Dendritic cell treated with granulocyte-macrophage colony-stimulating factor and Interleukin-4, amounts not matched to agents 40 ng/mL and 50 ng/mL, for 4 days (primary cell): ENCODE results near the gene BATF3.
"Not testable (repeated sequence)": the region's sequence is repeated elsewhere in the genome, so short reads cannot be mapped to it uniquely, and the experiment has no call there.

Experiments
- H3K27ac Mint-ChIP-seq: one replicate; pipeline ENCODE4 v1.8.0; 2022; ENCODE audit warnings: mild to moderate bottlenecking, mixed read lengths
- H3K27me3 Mint-ChIP-seq: one replicate; pipeline ENCODE4 v1.8.0; 2022; ENCODE audit warnings: mild to moderate bottlenecking, mixed read lengths
- H3K36me3 Mint-ChIP-seq: one replicate; pipeline ENCODE4 v1.8.0; 2022; ENCODE audit warnings: low read depth, mixed read lengths
- H3K4me1 Mint-ChIP-seq: one replicate; pipeline ENCODE4 v1.8.0; 2022; ENCODE audit warnings: low read depth, mixed read lengths
- H3K4me3 Mint-ChIP-seq: one replicate; pipeline ENCODE4 v1.8.0; 2022; ENCODE audit warnings: mild to moderate bottlenecking, moderate library complexity, mixed read lengths
- H3K9me3 Mint-ChIP-seq: one replicate; pipeline ENCODE4 v1.8.0; 2022; ENCODE audit warnings: mixed read lengths
- intact Hi-C: fragments of 100-400 bp; cut with micrococcal nuclease; formaldehyde crosslinking; loops from one replicate; pipeline ENCODE4 v1.15.0; 2022

The BATF3 gene

GRCh38 chr1:212669600-212669999, 30.0 kb downstream of the BATF3 start:
- Mint-ChIP-seq H3K4me3 (no peak overlapping the region), H3K27ac (peak overlapping the region; percentile 99), H3K9me3 (no peaks in the 10 kb centered on the region), H3K4me1 (peaks cover 84% of the 10 kb centered on the region), H3K36me3 (no peaks in the 10 kb centered on the region), H3K27me3 (no peaks in the 10 kb centered on the region)
- intact Hi-C loops, result loop anchor here (5.0 kb wide), 1 partner anchor 48 kb away; no protein-coding TSS in a partner anchor

GRCh38 chr1:212669102-212669501, 30.5 kb downstream of the BATF3 start:
- no peaks in the 10 kb centered on the region for H3K27me3 Mint-ChIP-seq
- H3K9me3 Mint-ChIP-seq, result no peaks in the 10 kb centered on the region
- H3K27ac Mint-ChIP-seq, result peak overlapping the region; percentile 99
- intact Hi-C loops, result loop anchor here (5.0 kb wide), 1 partner anchor 48 kb away; no protein-coding TSS in a partner anchor
- H3K36me3 Mint-ChIP-seq, result no peaks in the 10 kb centered on the region
- no peak overlapping the region for H3K4me3 Mint-ChIP-seq
- peaks cover 87% of the 10 kb centered on the region for H3K4me1 Mint-ChIP-seq

- Mint-ChIP-seq H3K27ac (peak overlapping the region; percentile 99), H3K4me1 (peaks cover 87% of the 10 kb centered on the region), H3K36me3 (no peaks in the 10 kb centered on the region), H3K4me3 (peak overlapping the region; percentile 39), H3K9me3 (no peaks in the 10 kb centered on the region), H3K27me3 (no peaks in the 10 kb centered on the region)
- intact Hi-C loops, result loop anchor here (5.0 kb wide), 1 partner anchor 49 kb away; no protein-coding TSS in a partner anchor
Measured at GRCh38 chr1:212668477-212668876, 31.2 kb downstream of the BATF3 start.

GRCh38 chr1:212667223-212668139, 32.2 kb downstream of the BATF3 start:
- peak overlapping the region; percentile 99 for H3K27ac Mint-ChIP-seq
- peaks cover 81% of the 10 kb centered on the region for H3K4me1 Mint-ChIP-seq
- H3K36me3 Mint-ChIP-seq, result no peaks in the 10 kb centered on the region
- H3K9me3 Mint-ChIP-seq, result no peaks in the 10 kb centered on the region
- intact Hi-C loops, result loop anchor here (1.0 to 5.0 kb wide), 2 partner anchors 33 to 50 kb away; no protein-coding TSS in a partner anchor
- no peaks in the 10 kb centered on the region for H3K27me3 Mint-ChIP-seq
- peak overlapping the region; percentile 57 for H3K4me3 Mint-ChIP-seq

GRCh38 chr1:212666116-212666775, 33.4 kb downstream of the BATF3 start:
- Mint-ChIP-seq H3K36me3 (peaks cover 2% of the 10 kb centered on the region), H3K4me1 (peaks cover 77% of the 10 kb centered on the region)
- intact Hi-C loops, result loop anchor here (5.0 kb wide), 1 partner anchor 51 kb away; no protein-coding TSS in a partner anchor

GRCh38 chr1:212665241-212666115, 34.2 kb downstream of the BATF3 start:
- Mint-ChIP-seq H3K27me3 (peaks cover 5% of the 10 kb centered on the region), H3K4me3 (peak overlapping the region; percentile 87), H3K36me3 (peaks cover 9% of the 10 kb centered on the region), H3K4me1 (peaks cover 75% of the 10 kb centered on the region), H3K27ac (peak overlapping the region; percentile 99), H3K9me3 (no peaks in the 10 kb centered on the region)
- intact Hi-C loops, result loop anchor here (1.0 to 5.0 kb wide), 2 partner anchors 52 to 117 kb away; no protein-coding TSS in a partner anchor

More at GRCh38 chr1:212666116-212666775, 33.4 kb downstream of the BATF3 start:
- no peak overlapping the region for H3K4me3 Mint-ChIP-seq
- H3K9me3 Mint-ChIP-seq, result no peaks in the 10 kb centered on the region
- peak overlapping the region; percentile 99 for H3K27ac Mint-ChIP-seq
- H3K27me3 Mint-ChIP-seq, result peaks cover under 1% of the 10 kb centered on the region

GRCh38 chr1:212664409-212665199, 35.0 kb downstream of the BATF3 start:
- Mint-ChIP-seq H3K4me3 (peak overlapping the region; percentile 87), H3K27ac (peak overlapping the region; percentile 99), H3K36me3 (peaks cover 18% of the 10 kb centered on the region), H3K9me3 (no peaks in the 10 kb centered on the region), H3K27me3 (peaks cover 5% of the 10 kb centered on the region), H3K4me1 (peaks cover 74% of the 10 kb centered on the region)
- intact Hi-C loops, result loop anchor here (1.0 to 5.0 kb wide), 2 partner anchors 53 to 118 kb away; no protein-coding TSS in a partner anchor

- intact Hi-C loops, H3K9me3 Mint-ChIP-seq: not testable (repeated sequence)
Measured at GRCh38 chr1:212658250-212658649, 41.4 kb downstream of the BATF3 start.

GRCh38 chr1:212656730-212657129, 42.9 kb downstream of the BATF3 start:
- H3K4me1 Mint-ChIP-seq, result peaks cover 27% of the 10 kb centered on the region
- peaks cover 93% of the 10 kb centered on the region for H3K36me3 Mint-ChIP-seq
- H3K27me3 Mint-ChIP-seq, result peaks cover 10% of the 10 kb centered on the region
- H3K27ac Mint-ChIP-seq, result no peak overlapping the region
- H3K9me3 Mint-ChIP-seq, result no peaks in the 10 kb centered on the region
- no peak overlapping the region for H3K4me3 Mint-ChIP-seq
- intact Hi-C loops, result no loop called here

More at GRCh38 chr1:212658250-212658649, 41.4 kb downstream of the BATF3 start:
- Mint-ChIP-seq H3K27me3 (peaks cover 10% of the 10 kb centered on the region), H3K4me1 (peaks cover 32% of the 10 kb centered on the region), H3K36me3 (peaks cover 78% of the 10 kb centered on the region)
- H3K27ac Mint-ChIP-seq, H3K4me3 Mint-ChIP-seq: not testable (repeated sequence)

- H3K27me3 Mint-ChIP-seq, result peaks cover 6% of the 10 kb centered on the region
- H3K36me3 Mint-ChIP-seq, result peaks cover 94% of the 10 kb centered on the region
- H3K27ac Mint-ChIP-seq, result no peak overlapping the region
- no peaks in the 10 kb centered on the region for H3K9me3 Mint-ChIP-seq
- intact Hi-C loops, result no loop called here
- H3K4me1 Mint-ChIP-seq, result peaks cover 22% of the 10 kb centered on the region
- H3K4me3 Mint-ChIP-seq, result no peak overlapping the region
Measured at GRCh38 chr1:212655668-212656440, 43.8 kb downstream of the BATF3 start.

GRCh38 chr1:212652609-212653008, 47.0 kb downstream of the BATF3 start:
- H3K4me1 Mint-ChIP-seq, result peaks cover 10% of the 10 kb centered on the region
- no peak overlapping the region for H3K27ac Mint-ChIP-seq
- H3K4me3 Mint-ChIP-seq, result no peak overlapping the region
- no peaks in the 10 kb centered on the region for H3K9me3 Mint-ChIP-seq
- H3K27me3 Mint-ChIP-seq, result peaks cover 5% of the 10 kb centered on the region
- H3K36me3 Mint-ChIP-seq, result peaks cover 69% of the 10 kb centered on the region
- intact Hi-C loops, result no loop called here

GRCh38 chr1:212651977-212652376, 47.7 kb downstream of the BATF3 start:
- Mint-ChIP-seq H3K27me3 (peaks cover 5% of the 10 kb centered on the region), H3K9me3 (no peaks in the 10 kb centered on the region), H3K4me3 (no peak overlapping the region), H3K36me3 (peaks cover 65% of the 10 kb centered on the region), H3K27ac (no peak overlapping the region), H3K4me1 (peaks cover 5% of the 10 kb centered on the region)
- intact Hi-C loops, result no loop called here
